ENCODE measurements around the gene FBLN2.

DNA sequence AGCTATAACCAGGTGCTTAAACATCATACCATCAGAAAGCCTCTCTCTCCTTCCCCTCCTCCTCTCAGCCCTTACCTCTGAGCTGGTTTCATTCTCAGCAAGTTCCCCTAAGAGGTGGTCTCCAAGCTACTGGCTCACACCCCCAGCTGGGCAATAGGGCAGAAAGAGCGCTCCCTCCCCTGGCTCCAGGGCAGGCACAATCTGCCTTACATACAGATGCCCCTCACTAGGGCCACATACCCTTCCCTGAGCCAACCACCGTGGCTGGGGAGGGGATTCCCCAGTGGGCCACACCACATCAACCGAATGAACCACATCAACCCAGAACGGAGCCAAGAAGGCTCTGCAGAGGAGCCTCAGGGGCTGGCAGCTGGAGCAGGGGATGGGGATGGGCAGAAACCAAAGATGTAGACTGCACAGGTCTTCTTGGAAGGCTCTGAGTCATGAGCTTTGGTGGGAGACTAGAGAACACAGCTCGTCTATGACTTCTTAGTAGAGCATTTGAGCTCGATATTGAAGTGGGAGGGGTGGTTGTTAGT is 4.6 kb upstream of the FBLN2 start:
- TF ChIP-seq POLR2AphosphoS5 (IDR thresholded peaks at IDR 0.05) (no peak), POLR2A (IDR thresholded peaks at IDR 0.05) (no peak)
